H9 (cell line): ENCODE results near the gene IQSEC1. TPM values are rescaled to one million over a fixed set of nuclear protein-coding genes. Genes with fewer than 3 reads are reported as not detected.

ENCODE experiments used
- DNase-seq: peaks from one replicate; pipeline ENCODE4 v3.0.0-alpha.2; 2017
- H2AFZ ChIP-seq: one replicate; pipeline ENCODE4 v1.6.1; 2013; ENCODE audit warnings: mild to moderate bottlenecking, low read length, control low read depth, moderate library complexity
- H2AK5ac ChIP-seq: 2 replicates; pipeline ENCODE4 v1.6.1; 2013; ENCODE audit warnings: low read length, control low read depth, mixed read lengths; ENCODE audit not compliant: insufficient read length
- H2BK120ac ChIP-seq: one replicate; pipeline ENCODE4 v1.6.1; 2013; ENCODE audit warnings: low read depth, mild to moderate bottlenecking, low read length, control low read depth, inconsistent platforms; ENCODE audit not compliant: poor library complexity, severe bottlenecking
- H2BK12ac ChIP-seq: 2 replicates; pipeline ENCODE4 v1.6.1; 2013; ENCODE audit warnings: low read length, control low read depth, mixed read lengths, low read depth; ENCODE audit not compliant: insufficient read length
- H2BK15ac ChIP-seq: 2 replicates; pipeline ENCODE4 v1.6.1; 2013; ENCODE audit warnings: low read depth, low read length, control low read depth
- H2BK20ac ChIP-seq: one replicate; pipeline ENCODE4 v1.6.1; 2013; ENCODE audit warnings: low read depth, mild to moderate bottlenecking, low read length, control low read depth, inconsistent platforms; ENCODE audit not compliant: poor library complexity, severe bottlenecking
- H2BK5ac ChIP-seq: 2 replicates; pipeline ENCODE4 v1.6.1; 2013; ENCODE audit warnings: low read length, control low read depth, mixed read lengths; ENCODE audit not compliant: insufficient read length
- H3K14ac ChIP-seq: 2 replicates; pipeline ENCODE4 v1.6.1; 2013; ENCODE audit warnings: low read length, control low read depth; ENCODE audit not compliant: insufficient read depth
- H3K18ac ChIP-seq: 2 replicates; pipeline ENCODE4 v1.6.1; 2013; ENCODE audit warnings: low read depth, mild to moderate bottlenecking, mixed read lengths, low read length, control low read depth; ENCODE audit not compliant: insufficient read length
- H3K23ac ChIP-seq: 2 replicates; pipeline ENCODE4 v1.6.1; 2013; ENCODE audit warnings: low read length, control low read depth, mixed read lengths, low read depth; ENCODE audit not compliant: insufficient read length
- H3K23me2 ChIP-seq: 2 replicates; pipeline ENCODE4 v1.6.1; 2013; ENCODE audit warnings: low read depth, mild to moderate bottlenecking, mixed read lengths, low read length, control low read depth; ENCODE audit not compliant: insufficient read length, poor library complexity, severe bottlenecking
- H3K27ac ChIP-seq: 2 replicates; pipeline ENCODE4 v1.5.1; 2013; ENCODE audit warnings: low read length, control low read depth, mixed read lengths, low read depth; ENCODE audit not compliant: insufficient read length
- H3K27me3 ChIP-seq: 2 replicates; pipeline ENCODE4 v1.6.1; 2013; ENCODE audit warnings: low read length, control low read depth, inconsistent platforms; ENCODE audit not compliant: insufficient read depth
- H3K4ac ChIP-seq: 2 replicates; pipeline ENCODE4 v1.6.1; 2013; ENCODE audit warnings: low read depth, mild to moderate bottlenecking, control low read depth, inconsistent platforms, low read length, moderate library complexity
- H3K4me1 ChIP-seq: 2 replicates; pipeline ENCODE4 v1.6.1; 2013; ENCODE audit warnings: low read length, control low read depth, inconsistent platforms; ENCODE audit not compliant: insufficient read depth
- H3K4me2 ChIP-seq: 2 replicates; pipeline ENCODE4 v1.6.1; 2013; ENCODE audit warnings: low read length, control low read depth, mixed read lengths; ENCODE audit not compliant: insufficient read length, insufficient read depth
- H3K56ac ChIP-seq: 2 replicates; pipeline ENCODE4 v1.6.1; 2013; ENCODE audit warnings: low read depth, mild to moderate bottlenecking, mixed read lengths, low read length, control low read depth; ENCODE audit not compliant: insufficient read length
- H3K79me1 ChIP-seq: 2 replicates; pipeline ENCODE4 v1.6.1; 2013; ENCODE audit warnings: low read depth, mild to moderate bottlenecking, moderate library complexity, low read length, control low read depth, inconsistent platforms; ENCODE audit not compliant: insufficient read depth, poor library complexity, severe bottlenecking
- H3K79me2 ChIP-seq: 2 replicates; pipeline ENCODE4 v1.6.1; 2013; ENCODE audit warnings: low read length, control low read depth, inconsistent platforms; ENCODE audit not compliant: insufficient read depth
- H3K9ac ChIP-seq: 2 replicates; pipeline ENCODE4 v1.6.1; 2013; ENCODE audit warnings: low read length, control low read depth, mixed read lengths; ENCODE audit not compliant: insufficient read length; ENCODE audit errors: extremely low read depth
- H3K9me3 ChIP-seq: one replicate; pipeline ENCODE4 v1.6.1; 2013; ENCODE audit warnings: low read depth, low read length, inconsistent platforms; ENCODE audit not compliant: control insufficient read depth
- H3T11ph ChIP-seq: one replicate; pipeline ENCODE4 v1.6.1; 2013; ENCODE audit warnings: mild to moderate bottlenecking, low read length, control low read depth, inconsistent platforms
- H4K20me1 ChIP-seq: one replicate; pipeline ENCODE4 v1.6.1; 2013; ENCODE audit not compliant: control insufficient read depth, insufficient read length, insufficient read depth
- H4K5ac ChIP-seq: 2 replicates; pipeline ENCODE4 v1.6.1; 2013; ENCODE audit warnings: low read depth, mild to moderate bottlenecking, mixed read lengths, low read length, control low read depth; ENCODE audit not compliant: insufficient read length
- H4K8ac ChIP-seq: replicated peaks from 2 replicates; pipeline ENCODE4 v1.6.1; 2013; ENCODE audit warnings: low read length, control low read depth, mixed read lengths, low read depth; ENCODE audit not compliant: insufficient read length
- H4K91ac ChIP-seq: 2 replicates; pipeline ENCODE4 v1.6.1; 2013; ENCODE audit warnings: low read depth, mild to moderate bottlenecking, moderate library complexity, mixed read lengths, low read length, control low read depth; ENCODE audit not compliant: insufficient read length
- H3K27ac Mint-ChIP-seq, 3 experiments: 2 replicates in 2 of 3; 3 replicates in 1 of 3; pipeline ENCODE4 v1.8.0; 2020 to 2021; ENCODE audit warnings: mixed read lengths in 3 of 3, mild to moderate bottlenecking in 1 of 3, moderate library complexity in 1 of 3
- H3K27me3 Mint-ChIP-seq: 2 replicates; pipeline ENCODE4 v1.8.0; 2021; ENCODE audit warnings: low read depth, mild to moderate bottlenecking, moderate library complexity, mixed read lengths
- H3K36me3 Mint-ChIP-seq, 3 experiments: 2 replicates in 2 of 3; 3 replicates in 1 of 3; pipeline ENCODE4 v1.8.0; 2020 to 2021; ENCODE audit warnings: low read depth in 3 of 3, mixed read lengths in 3 of 3; ENCODE audit not compliant: insufficient read depth in 1 of 3
- H3K4me1 Mint-ChIP-seq, 2 experiments: 2 replicates each; pipeline ENCODE4 v1.8.0; 2020; ENCODE audit warnings: mixed read lengths in 2 of 2
- H3K4me3 Mint-ChIP-seq, 2 experiments: 2 replicates in 1 of 2; 3 replicates in 1 of 2; pipeline ENCODE4 v1.8.0; 2020 to 2021; ENCODE audit warnings: mild to moderate bottlenecking in 2 of 2, mixed read lengths in 2 of 2, moderate library complexity in 1 of 2
- H3K9me3 Mint-ChIP-seq, 2 experiments: 2 replicates in 1 of 2; 3 replicates in 1 of 2; pipeline ENCODE4 v1.8.0; 2020; ENCODE audit warnings: mild to moderate bottlenecking in 2 of 2, mixed read lengths in 2 of 2, moderate library complexity in 1 of 2
- CTCF ChIP-seq: fragments of 200-600 bp; sonication (generic); conservative IDR thresholded peaks from 3 replicates; pipeline ENCODE4 v1.8.0; 2021; ENCODE audit warnings: antibody characterized with exemption, mild to moderate bottlenecking
- WGBS: extraction: QIAGEN DNeasy Blood & Tissue Kit; methylation state at CpG from one replicate; pipeline ENCODE4 v1.1.7; 2013; ENCODE audit warnings: missing lambda C conversion rate, low lambda C conversion rate, mixed read lengths; ENCODE audit not compliant: insufficient read length; ENCODE audit errors: extremely low coverage; 5-methylcytosine and 5-hydroxymethylcytosine counted together
- total RNA-seq: library from RNA; stranded (reverse); gene quantifications from 2 replicates; pipeline ENCODE4 v1.2.1, GENCODE V29; 2021

Gene IQSEC1
- total RNA-seq, 1 experiment from 2014 or later: 19.1 TPM

GRCh38 chr3:12894629-12895028 is 178.6 kb downstream of the IQSEC1 start:
- H3K4me1 ChIP-seq: no peaks in the 10 kb centered on the region
- no peak overlapping the region for H4K91ac ChIP-seq
- H2AK5ac ChIP-seq: no peak overlapping the region
- H2AFZ ChIP-seq: no peak overlapping the region
- H3T11ph ChIP-seq: no peak overlapping the region
- H3K9me3 Mint-ChIP-seq: no peaks in the 10 kb centered on the region; a peak in 1 of 5 replicates
- no peak overlapping the region for H3K4ac ChIP-seq
- no peaks in the 10 kb centered on the region for H3K79me2 ChIP-seq
- no peaks in the 10 kb centered on the region for H3K9me3 ChIP-seq
- H4K5ac ChIP-seq: no peak overlapping the region
- H3K27me3 ChIP-seq: no peaks in the 10 kb centered on the region
- DNase-seq: no peak
- H3K9ac ChIP-seq: no peak overlapping the region
- H3K4me1 Mint-ChIP-seq: peaks cover 11 to 16% of the 10 kb centered on the region in 2 experiments
- H3K27ac Mint-ChIP-seq: no peak overlapping the region; a peak in 1 of 7 replicates
- H2BK5ac ChIP-seq: no peak overlapping the region
- no peak overlapping the region for H2BK12ac ChIP-seq
- H2BK120ac ChIP-seq: no peak overlapping the region
- TF ChIP-seq CTCF: no peak
- H3K27me3 Mint-ChIP-seq: peaks cover 45% of the 10 kb centered on the region
- H3K23me2 ChIP-seq: no peaks in the 10 kb centered on the region
- no peak overlapping the region for H2BK20ac ChIP-seq
- WGBS: no CpG with 5 or more reads among the region's 6 CpGs
- H3K27ac ChIP-seq: no peak overlapping the region
- H3K79me1 ChIP-seq: no peaks in the 10 kb centered on the region
- no peaks in the 10 kb centered on the region for H4K20me1 ChIP-seq
- H2BK15ac ChIP-seq: no peak overlapping the region
- no peak overlapping the region for H4K8ac ChIP-seq
- no peak overlapping the region for H3K18ac ChIP-seq
- H3K56ac ChIP-seq: no peak overlapping the region
- peaks cover 0 to 4% (median 3%) of the 10 kb centered on the region in 3 experiments; a peak in 5 of 7 replicates for H3K36me3 Mint-ChIP-seq
- H3K14ac ChIP-seq: no peak overlapping the region
- H3K4me2 ChIP-seq: no peak overlapping the region
- H3K4me3 Mint-ChIP-seq: no peak overlapping the region
- no peak overlapping the region for H3K23ac ChIP-seq
